SU-DHL-6 (cell line): ENCODE results near the gene MRPS35.

ENCODE experiments used
- H2AFZ ChIP-seq: fragments of 200-600 bp; sonication (generic); 2 replicates; pipeline ENCODE4 v1.6.1; 2014; ENCODE audit warnings: low read depth, mild to moderate bottlenecking, moderate library complexity, mixed read lengths, antibody characterized with exemption, low read length; ENCODE audit not compliant: severe bottlenecking
- H3F3A ChIP-seq: fragments of 200-600 bp; shearing (Covaris generic); 2 replicates; pipeline ENCODE4 v1.6.0; 2016; ENCODE audit warnings: antibody characterized with exemption, mild to moderate bottlenecking; ENCODE audit not compliant: insufficient read depth
- H3K27ac ChIP-seq: fragments of 200-600 bp; sonication (generic); 2 replicates; pipeline ENCODE4 v1.5.1; 2016; ENCODE audit warnings: low read depth, mild to moderate bottlenecking, low read length, moderate library complexity, mixed read lengths
- H3K27me3 ChIP-seq: fragments of 200-600 bp; sonication (generic), shearing (Covaris generic); 2 replicates; pipeline ENCODE4 v1.6.0; 2014; ENCODE audit warnings: mild to moderate bottlenecking, low read length
- H3K36me3 ChIP-seq: fragments of 200-600 bp; sonication (generic); 2 replicates; pipeline ENCODE4 v1.6.1; 2014; ENCODE audit warnings: mild to moderate bottlenecking, low read length, mixed read lengths
- H3K4me2 ChIP-seq: fragments of 300-600, 200-600 bp; shearing (Covaris generic), sonication (generic); 2 replicates; pipeline ENCODE4 v1.6.0; 2014; ENCODE audit warnings: low read length, low read depth, mild to moderate bottlenecking; ENCODE audit not compliant: poor library complexity, severe bottlenecking
- H3K4me3 ChIP-seq: fragments of 200-600 bp; sonication (generic); 2 replicates; pipeline ENCODE4 v1.5.1; 2014; ENCODE audit warnings: antibody characterized with exemption, low read length, mild to moderate bottlenecking, mixed read lengths; ENCODE audit not compliant: insufficient read depth, poor library complexity, severe bottlenecking
- H3K79me2 ChIP-seq: fragments of 200-600 bp; sonication (generic); 2 replicates; pipeline ENCODE4 v1.6.1; 2014; ENCODE audit warnings: mild to moderate bottlenecking, low read length, moderate library complexity; ENCODE audit not compliant: insufficient read depth
- H3K9ac ChIP-seq: fragments of 200-600 bp; sonication (generic); 2 replicates; pipeline ENCODE4 v1.7.0; 2014; ENCODE audit warnings: mild to moderate bottlenecking, low read length
- H3K9me2 ChIP-seq: fragments of 200-600 bp; sonication (generic); replicated peaks from 2 replicates; pipeline ENCODE4 v1.6.1; 2014; ENCODE audit warnings: low read length; ENCODE audit not compliant: insufficient read depth
- H3K9me3 ChIP-seq: fragments of 200-600 bp; sonication (generic); 2 replicates; pipeline ENCODE4 v1.6.1; 2014; ENCODE audit warnings: low read length, mixed read lengths; ENCODE audit not compliant: insufficient read depth
- H4K20me1 ChIP-seq: fragments of 200-600 bp; sonication (generic); 2 replicates; pipeline ENCODE4 v1.6.1; 2014; ENCODE audit warnings: low read depth, mild to moderate bottlenecking, antibody characterized with exemption, low read length, moderate library complexity, mixed read lengths
- CTCF ChIP-seq: fragments of 200-600 bp; sonication (generic); IDR thresholded peaks from one replicate; pipeline ENCODE4 v1.5.1; 2017; ENCODE audit warnings: antibody characterized with exemption, mild to moderate bottlenecking, low read length, moderate library complexity; ENCODE audit not compliant: insufficient read depth, poor library complexity, severe bottlenecking
- EZH2phosphoT487 ChIP-seq: fragments of 200-600 bp; sonication (generic), shearing (Covaris generic); conservative IDR thresholded peaks from 2 replicates; pipeline ENCODE4 v1.6.1; 2018; ENCODE audit warnings: mild to moderate bottlenecking, antibody characterized with exemption, low read length, moderate library complexity, mixed read lengths

The MRPS35 gene

GRCh38 chr12:27695556-27696292, 14.9 kb upstream of the MRPS35 start:
- no peak overlapping the region for H2AFZ ChIP-seq
- no peaks in the 10 kb centered on the region for H3F3A ChIP-seq
- H3K9me2 ChIP-seq, result no peaks in the 10 kb centered on the region
- H3K27me3 ChIP-seq, result no peaks in the 10 kb centered on the region
- H3K79me2 ChIP-seq, result no peaks in the 10 kb centered on the region
- H3K36me3 ChIP-seq, result no peaks in the 10 kb centered on the region
- no peak overlapping the region for H3K9ac ChIP-seq
- H3K4me2 ChIP-seq, result no peak overlapping the region
- H4K20me1 ChIP-seq, result no peaks in the 10 kb centered on the region
- H3K9me3 ChIP-seq, result no peaks in the 10 kb centered on the region
- H3K4me3 ChIP-seq, result no peak overlapping the region
- TF ChIP-seq EZH2phosphoT487 (no peak), CTCF (no peak)
- no peak overlapping the region for H3K27ac ChIP-seq

- Histone ChIP-seq H3F3A (no peaks in the 10 kb centered on the region), H3K4me3 (no peak within 1 kb of the TSS), H3K4me2 (no peak within 1 kb of the TSS), H3K27ac (no peak within 1 kb of the TSS), H3K9ac (no peak within 1 kb of the TSS), H4K20me1 (no peaks in the 10 kb centered on the region), H3K9me2 (no peaks in the 10 kb centered on the region), H2AFZ (no peak within 1 kb of the TSS), H3K9me3 (no peaks in the 10 kb centered on the region), H3K79me2 (no peaks in the 10 kb centered on the region), H3K27me3 (no peaks in the 10 kb centered on the region), H3K36me3 (no peaks in the 10 kb centered on the region)
- no peak for TF ChIP-seq EZH2phosphoT487
- TF ChIP-seq CTCF, result no peak
Measured at GRCh38 chr12:27696293-27696652, 14.4 kb upstream of the MRPS35 start, which contains the start of gene REP15. REP15 (plus strand) TSS chr12:27696447; CDS start chr12:27696563, 116 bp downstream.

- Histone ChIP-seq H3K36me3 (no peaks in the 10 kb centered on the region), H3K4me3 (no peak overlapping the region), H3F3A (no peaks in the 10 kb centered on the region), H3K79me2 (no peaks in the 10 kb centered on the region), H3K9me3 (no peaks in the 10 kb centered on the region), H3K27ac (no peak overlapping the region), H3K9me2 (no peaks in the 10 kb centered on the region), H4K20me1 (no peaks in the 10 kb centered on the region), H2AFZ (no peak overlapping the region), H3K9ac (no peak overlapping the region), H3K27me3 (no peaks in the 10 kb centered on the region), H3K4me2 (no peak overlapping the region)
- TF ChIP-seq EZH2phosphoT487 (no peak), CTCF (no peak)
Measured at GRCh38 chr12:27696864-27697564, 13.6 kb upstream of the MRPS35 start.
